Measurements from ENCODE around the gene OPCML. TPM values are rescaled to one million over a fixed set of nuclear protein-coding genes. Genes with fewer than 3 reads are reported as not detected.

The OPCML gene
- polyA plus RNA-seq, 3 donors = not detected

GRCh38 chr11:133355095-133355494 lies 177.2 kb downstream of the OPCML start:
- Histone ChIP-seq H3K36me3 (replicated peaks in 1 of 2; ENCODE audit: control insufficient read depth in 1 of 2, insufficient read depth in 2 of 2, low read length in 2 of 2) (no peaks in the 10 kb centered on the region), H3K9ac (ENCODE audit: insufficient read depth, low read length, poor library complexity, severe bottlenecking) (no peak overlapping the region), H3K4me3 (replicated peaks in 1 of 3; ENCODE audit: low read depth in 2 of 3, low read length in 3 of 3) (no peak overlapping the region), H3K9me3 (replicated peaks in 1 of 2; ENCODE audit: control insufficient read depth in 1 of 2, insufficient read depth in 1 of 2, low read length in 2 of 2) (peaks cover 0 to 5% of the 10 kb centered on the region in 2 donors), H4K20me1 (ENCODE audit: insufficient read depth, low read length) (no peaks in the 10 kb centered on the region), H2AFZ (ENCODE audit: insufficient read depth, low read depth, low read length, poor library complexity, severe bottlenecking) (no peak overlapping the region), H3K79me2 (ENCODE audit: insufficient read depth, low read length) (no peaks in the 10 kb centered on the region), H3K27me3 (ENCODE audit: control insufficient read depth in 2 of 2, insufficient read depth in 2 of 2, low read length in 2 of 2) (no peaks in the 10 kb centered on the region), H3K27ac (ENCODE audit: low read depth in 1 of 2, low read length in 2 of 2) (no peak overlapping the region), H3K4me2 (replicated peaks; ENCODE audit: extremely low read depth, low read length, poor library complexity, severe bottlenecking) (no peak overlapping the region), H3K4me1 (ENCODE audit: control insufficient read depth in 1 of 2, insufficient read depth in 2 of 2, low read length in 2 of 2) (no peaks in the 10 kb centered on the region)
- no peaks in the 10 kb centered on the region for H3K36me3 Mint-ChIP-seq
- TF ChIP-seq, protein P1, sequence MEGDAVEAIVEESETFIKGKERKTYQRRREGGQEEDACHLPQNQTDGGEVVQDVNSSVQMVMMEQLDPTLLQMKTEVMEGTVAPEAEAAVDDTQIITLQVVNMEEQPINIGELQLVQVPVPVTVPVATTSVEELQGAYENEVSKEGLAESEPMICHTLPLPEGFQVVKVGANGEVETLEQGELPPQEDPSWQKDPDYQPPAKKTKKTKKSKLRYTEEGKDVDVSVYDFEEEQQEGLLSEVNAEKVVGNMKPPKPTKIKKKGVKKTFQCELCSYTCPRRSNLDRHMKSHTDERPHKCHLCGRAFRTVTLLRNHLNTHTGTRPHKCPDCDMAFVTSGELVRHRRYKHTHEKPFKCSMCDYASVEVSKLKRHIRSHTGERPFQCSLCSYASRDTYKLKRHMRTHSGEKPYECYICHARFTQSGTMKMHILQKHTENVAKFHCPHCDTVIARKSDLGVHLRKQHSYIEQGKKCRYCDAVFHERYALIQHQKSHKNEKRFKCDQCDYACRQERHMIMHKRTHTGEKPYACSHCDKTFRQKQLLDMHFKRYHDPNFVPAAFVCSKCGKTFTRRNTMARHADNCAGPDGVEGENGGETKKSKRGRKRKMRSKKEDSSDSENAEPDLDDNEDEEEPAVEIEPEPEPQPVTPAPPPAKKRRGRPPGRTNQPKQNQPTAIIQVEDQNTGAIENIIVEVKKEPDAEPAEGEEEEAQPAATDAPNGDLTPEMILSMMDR (IDR thresholded peaks at IDR 0.05) = no peak
- intact Hi-C loops (cut with micrococcal nuclease) = no loop called here
- 60% methylated on average over 1 of the region's 2 CpGs for whole genome bisulfite sequencing (ENCODE audit: insufficient coverage)
- H3K4me3 Mint-ChIP-seq = no peak overlapping the region
- H3K27ac Mint-ChIP-seq = no peak overlapping the region
- no peak for DNase-seq
- H3K9me3 Mint-ChIP-seq = peaks cover 0 to 5% (median 3%) of the 10 kb centered on the region in 7 donors
- no peaks in the 10 kb centered on the region for H3K27me3 Mint-ChIP-seq (ENCODE audit: low read depth in 3 of 3)
- H3K4me1 Mint-ChIP-seq = no peaks in the 10 kb centered on the region

DNA sequence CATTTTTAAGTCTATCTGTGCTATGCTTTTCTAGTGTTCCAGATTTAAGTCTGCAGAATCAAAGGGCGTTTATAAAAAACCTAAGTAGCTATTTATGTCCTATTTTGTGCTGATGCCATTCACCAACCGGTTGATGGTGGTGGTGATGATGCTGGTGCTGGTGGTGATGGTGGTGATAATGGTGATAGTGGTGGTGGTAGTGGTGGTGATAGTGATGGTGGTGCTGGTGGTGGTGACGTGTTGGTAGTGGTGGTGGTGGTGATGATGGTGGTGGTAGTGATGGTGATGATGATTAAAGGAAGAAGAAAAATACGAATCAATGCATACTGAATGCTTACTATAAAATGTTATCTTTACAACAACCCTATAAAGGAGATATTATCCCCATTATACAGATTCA lies 178.2 kb downstream of the OPCML start:
- H3K4me3 ChIP-seq (replicated peaks in 1 of 3; ENCODE audit: low read depth in 2 of 3, low read length in 3 of 3) = no peak overlapping the region
- no peak overlapping the region for H3K27ac Mint-ChIP-seq

More for the DNA sequence above, 178.2 kb downstream of the OPCML start:
- Histone ChIP-seq H3K4me2 (replicated peaks; ENCODE audit: extremely low read depth, low read length, poor library complexity, severe bottlenecking) (no peak overlapping the region), H3K9me3 (replicated peaks in 1 of 2; ENCODE audit: control insufficient read depth in 1 of 2, insufficient read depth in 1 of 2, low read length in 2 of 2) (peaks cover 0 to 5% of the 10 kb centered on the region in 2 donors), H3K36me3 (replicated peaks in 1 of 2; ENCODE audit: control insufficient read depth in 1 of 2, insufficient read depth in 2 of 2, low read length in 2 of 2) (no peaks in the 10 kb centered on the region), H2AFZ (ENCODE audit: insufficient read depth, low read depth, low read length, poor library complexity, severe bottlenecking) (no peak overlapping the region), H4K20me1 (ENCODE audit: insufficient read depth, low read length) (no peaks in the 10 kb centered on the region), H3K27me3 (ENCODE audit: control insufficient read depth in 2 of 2, insufficient read depth in 2 of 2, low read length in 2 of 2) (no peaks in the 10 kb centered on the region), H3K27ac (ENCODE audit: low read depth in 1 of 2, low read length in 2 of 2) (no peak overlapping the region), H3K4me1 (ENCODE audit: control insufficient read depth in 1 of 2, insufficient read depth in 2 of 2, low read length in 2 of 2) (no peaks in the 10 kb centered on the region), H3K9ac (ENCODE audit: insufficient read depth, low read length, poor library complexity, severe bottlenecking) (no peak overlapping the region), H3K79me2 (ENCODE audit: insufficient read depth, low read length) (no peaks in the 10 kb centered on the region)
- H3K4me3 Mint-ChIP-seq = no peak overlapping the region
- WGBS (ENCODE audit: insufficient coverage) = no CpG with 5 or more reads among the region's 4 CpGs
- intact Hi-C loops (cut with micrococcal nuclease) = no loop called here
- DNase-seq = peak in 1 of 3 donors; percentile 3
- no peaks in the 10 kb centered on the region for H3K27me3 Mint-ChIP-seq (ENCODE audit: low read depth in 3 of 3)
- H3K36me3 Mint-ChIP-seq = no peaks in the 10 kb centered on the region
- peaks cover 0 to 4% (median 3%) of the 10 kb centered on the region in 7 donors for H3K9me3 Mint-ChIP-seq
- no peaks in the 10 kb centered on the region for H3K4me1 Mint-ChIP-seq
- TF ChIP-seq, protein P1 (IDR thresholded peaks at IDR 0.05) = no peak
